Stimulated activated memory B cell treated with anti-CD40 and anti-IgM and Interleukin-4, amounts not matched to agents 10 μg/mL and 1 μg/mL and 100 μg/mL, for 72 hours (primary cell): ENCODE results near the gene PDE6B.
"Not testable (repeated sequence)": the region's sequence is repeated elsewhere in the genome, so short reads cannot be mapped to it uniquely, and the experiment has no call there.

ENCODE experiments used
- ATAC-seq: fragments of 150-1000 bp; cut with Tn5 transposase; 2 replicates; pipeline ENCODE4 v1.10.0; 2021
- H3K27ac Mint-ChIP-seq: one replicate; pipeline ENCODE4 v1.8.0; 2022; ENCODE audit warnings: mild to moderate bottlenecking, mixed read lengths
- H3K27me3 Mint-ChIP-seq: one replicate; pipeline ENCODE4 v1.8.0; 2022; ENCODE audit warnings: mixed read lengths
- H3K36me3 Mint-ChIP-seq: one replicate; pipeline ENCODE4 v1.8.0; 2022; ENCODE audit warnings: mixed read lengths
- H3K4me1 Mint-ChIP-seq: one replicate; pipeline ENCODE4 v1.8.0; 2022; ENCODE audit warnings: mixed read lengths
- H3K4me3 Mint-ChIP-seq: one replicate; pipeline ENCODE4 v1.8.0; 2022; ENCODE audit warnings: mild to moderate bottlenecking, moderate library complexity, mixed read lengths
- H3K9me3 Mint-ChIP-seq: one replicate; pipeline ENCODE4 v1.8.0; 2022; ENCODE audit warnings: mixed read lengths

Gene PDE6B

DNA sequence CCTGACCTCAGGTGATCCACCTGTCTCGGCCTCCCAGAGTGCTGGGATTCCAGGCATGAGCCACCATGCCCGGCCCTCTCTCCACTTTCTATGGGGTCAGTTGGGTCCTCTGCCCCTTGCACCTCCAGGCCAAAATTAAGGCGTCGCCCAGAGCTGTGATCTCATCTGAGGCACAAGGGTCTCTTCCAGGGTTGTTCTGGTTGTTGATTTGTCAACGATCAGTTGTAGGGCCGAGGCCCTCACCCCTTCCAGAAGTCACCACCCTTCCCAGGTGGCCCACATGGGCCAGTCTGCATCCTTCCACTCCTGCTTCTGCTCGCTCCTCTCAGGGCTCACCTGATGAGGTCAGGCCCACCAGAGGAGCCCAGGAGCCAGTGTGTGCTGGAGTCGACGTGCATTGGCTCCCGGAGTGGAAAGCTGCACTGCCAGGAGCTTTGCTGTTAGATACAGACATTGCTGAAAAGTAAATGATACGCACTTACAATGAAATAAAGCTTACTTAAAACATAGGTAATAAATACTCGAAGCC, 35.0 kb upstream of the PDE6B start:
- H3K4me1 Mint-ChIP-seq, result no peaks in the 10 kb centered on the region
- no peak for ATAC-seq
- peaks cover 68% of the 10 kb centered on the region for H3K27me3 Mint-ChIP-seq
- no peak overlapping the region for H3K27ac Mint-ChIP-seq
- peaks cover 20% of the 10 kb centered on the region for H3K9me3 Mint-ChIP-seq
- no peak overlapping the region for H3K4me3 Mint-ChIP-seq
- peaks cover 10% of the 10 kb centered on the region for H3K36me3 Mint-ChIP-seq

DNA sequence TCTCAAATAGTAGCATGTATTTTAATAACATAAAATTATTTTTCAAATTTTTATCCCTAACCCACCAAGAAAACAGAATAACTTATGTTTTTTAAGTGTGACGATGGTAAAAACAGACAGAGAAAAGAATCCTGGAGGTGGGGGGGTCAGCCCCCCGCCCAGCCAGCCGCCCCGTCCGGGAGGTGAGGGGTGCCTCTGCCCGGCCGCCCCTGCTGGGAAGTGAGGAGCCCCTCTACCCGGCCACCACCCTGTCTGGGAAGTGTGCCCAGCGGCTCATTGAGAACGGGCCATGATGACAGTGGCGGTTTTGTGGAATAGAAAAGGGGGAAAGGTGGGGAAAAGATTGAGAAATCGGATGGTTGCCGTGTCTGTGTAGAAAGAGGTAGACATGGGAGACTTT, 33.2 kb upstream of the PDE6B start:
- not testable (repeated sequence) for H3K4me1 Mint-ChIP-seq, H3K4me3 Mint-ChIP-seq, H3K36me3 Mint-ChIP-seq, H3K27ac Mint-ChIP-seq, ATAC-seq
- peaks cover 61% of the 10 kb centered on the region for H3K27me3 Mint-ChIP-seq
- H3K9me3 Mint-ChIP-seq, result peaks cover 32% of the 10 kb centered on the region

DNA sequence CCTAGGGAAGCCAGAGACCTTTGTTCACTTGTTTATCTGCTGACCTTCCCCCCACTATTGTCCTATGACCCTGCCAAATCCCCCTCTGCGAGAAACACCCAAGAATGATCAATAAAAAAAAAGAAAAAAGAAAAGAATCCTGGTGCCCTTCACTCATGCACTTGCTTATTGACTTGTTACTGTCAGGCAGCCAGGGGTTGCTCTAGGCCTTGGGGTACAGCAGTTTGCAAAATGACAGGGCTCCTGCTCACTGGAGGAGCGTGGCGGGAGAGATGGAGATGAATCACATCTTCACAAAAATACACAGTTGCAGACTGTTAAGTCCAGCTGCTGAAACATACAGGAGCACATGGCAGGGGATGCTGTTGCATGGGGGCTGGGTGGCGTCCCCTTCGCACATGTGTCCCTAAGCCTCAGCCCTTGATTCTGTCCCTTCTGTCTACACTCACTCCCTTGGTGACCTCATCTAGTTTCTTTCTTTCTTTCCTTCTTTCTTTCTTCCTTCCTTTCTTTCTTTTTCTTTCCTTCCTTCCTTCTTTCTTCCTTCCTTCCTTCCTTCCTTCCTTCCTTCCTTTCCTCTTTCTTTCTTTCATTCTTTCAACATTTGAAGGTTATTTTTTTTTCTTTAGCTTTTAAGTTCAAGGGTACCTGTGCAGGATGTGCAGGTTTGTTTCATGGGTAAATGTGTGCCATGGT, 32.4 kb upstream of the PDE6B start:
- peaks cover 61% of the 10 kb centered on the region for H3K27me3 Mint-ChIP-seq
- no peak for ATAC-seq

DNA sequence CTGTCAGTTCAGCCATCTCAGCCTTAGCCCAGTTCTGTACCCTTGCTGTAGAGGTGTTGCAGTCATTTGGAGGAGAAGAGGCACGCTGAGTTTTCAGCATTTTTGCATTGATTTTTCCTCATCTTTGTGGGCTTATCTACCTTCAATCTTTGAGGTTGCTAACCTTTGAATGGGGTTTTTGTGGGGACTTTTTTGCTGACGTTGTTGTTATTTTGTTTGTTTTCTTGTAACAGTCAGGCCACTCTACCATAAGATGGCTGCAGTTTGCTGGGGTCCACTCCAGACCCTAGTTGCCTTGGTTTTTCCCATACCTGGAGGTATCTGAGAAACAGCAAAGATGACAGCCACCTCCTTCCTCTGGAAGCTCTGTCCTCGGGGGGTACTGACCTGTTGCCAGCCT, 26.4 kb upstream of the PDE6B start:
- no peak overlapping the region for H3K27ac Mint-ChIP-seq
- H3K9me3 Mint-ChIP-seq, result peaks cover 20% of the 10 kb centered on the region
- H3K27me3 Mint-ChIP-seq, result peaks cover 69% of the 10 kb centered on the region
- no peaks in the 10 kb centered on the region for H3K36me3 Mint-ChIP-seq
- H3K4me1 Mint-ChIP-seq, result peaks cover 3% of the 10 kb centered on the region
- no peak overlapping the region for H3K4me3 Mint-ChIP-seq
- no peak for ATAC-seq

More for the DNA sequence above, 32.4 kb upstream of the PDE6B start:
- H3K9me3 Mint-ChIP-seq, result peaks cover 32% of the 10 kb centered on the region
- no peak overlapping the region for H3K27ac Mint-ChIP-seq
- peaks cover 10% of the 10 kb centered on the region for H3K36me3 Mint-ChIP-seq
- H3K4me3 Mint-ChIP-seq, result no peak overlapping the region
- H3K4me1 Mint-ChIP-seq, result no peaks in the 10 kb centered on the region

DNA sequence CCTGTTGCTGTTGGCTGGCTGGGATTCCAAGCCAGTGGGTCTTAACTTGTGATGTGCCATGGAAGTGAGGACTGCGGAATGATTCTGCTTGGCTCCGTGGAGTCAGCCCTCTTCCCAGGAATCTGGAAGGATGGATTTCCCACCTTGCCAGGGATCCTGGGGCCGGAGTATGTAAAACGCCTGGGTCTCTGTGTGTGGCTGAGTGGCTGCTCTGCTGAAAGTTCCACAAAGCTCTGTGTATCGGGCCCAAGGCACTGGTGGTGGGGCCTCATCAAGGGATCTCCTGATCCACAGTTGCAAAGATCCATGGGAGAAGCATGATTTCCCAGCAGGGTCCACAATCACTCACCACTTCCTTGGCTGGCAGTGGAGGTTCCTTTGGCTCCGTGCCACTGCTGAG, 25.2 kb upstream of the PDE6B start:
- Mint-ChIP-seq H3K4me1 (peaks cover 6% of the 10 kb centered on the region), H3K27ac (no peak overlapping the region), H3K9me3 (peaks cover 15% of the 10 kb centered on the region), H3K27me3 (peaks cover 75% of the 10 kb centered on the region), H3K4me3 (no peak overlapping the region), H3K36me3 (no peaks in the 10 kb centered on the region)
- ATAC-seq, result no peak

DNA sequence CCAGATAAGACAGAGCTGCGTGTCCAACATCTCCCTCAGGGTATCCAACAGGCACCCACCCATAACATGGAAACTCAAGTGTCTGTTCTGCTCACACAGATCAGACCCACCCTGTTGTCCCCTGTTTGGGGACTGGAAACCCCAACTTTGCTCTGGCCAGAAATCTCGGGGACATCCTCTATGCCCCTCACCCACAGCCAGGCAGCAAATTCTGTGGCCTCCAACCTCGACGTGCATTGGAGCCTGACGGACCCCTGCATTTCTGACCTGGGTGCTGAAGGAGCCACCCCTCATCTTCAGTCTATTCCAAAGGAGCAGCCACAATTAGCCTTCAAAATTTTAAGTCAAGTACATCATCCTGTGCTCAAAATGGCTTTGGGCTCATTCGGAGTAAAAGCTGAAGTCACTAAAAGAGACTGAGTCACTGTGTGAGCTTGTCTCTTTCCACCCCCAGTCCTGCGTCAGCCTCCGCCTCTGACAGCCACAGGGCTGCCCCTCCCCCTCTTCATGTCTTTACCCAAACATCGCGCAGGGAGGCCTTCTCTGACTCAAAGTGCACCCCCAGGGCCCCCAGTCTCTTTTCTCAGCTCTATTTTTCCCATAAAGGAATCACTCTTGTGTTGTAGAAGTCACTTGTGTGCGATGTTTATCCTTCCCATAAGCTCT, 24.4 kb upstream of the PDE6B start:
- Mint-ChIP-seq H3K4me1 (peaks cover 6% of the 10 kb centered on the region), H3K27ac (no peak overlapping the region), H3K36me3 (no peaks in the 10 kb centered on the region), H3K4me3 (no peak overlapping the region), H3K9me3 (peaks cover 13% of the 10 kb centered on the region), H3K27me3 (peaks cover 82% of the 10 kb centered on the region)
- no peak for ATAC-seq

DNA sequence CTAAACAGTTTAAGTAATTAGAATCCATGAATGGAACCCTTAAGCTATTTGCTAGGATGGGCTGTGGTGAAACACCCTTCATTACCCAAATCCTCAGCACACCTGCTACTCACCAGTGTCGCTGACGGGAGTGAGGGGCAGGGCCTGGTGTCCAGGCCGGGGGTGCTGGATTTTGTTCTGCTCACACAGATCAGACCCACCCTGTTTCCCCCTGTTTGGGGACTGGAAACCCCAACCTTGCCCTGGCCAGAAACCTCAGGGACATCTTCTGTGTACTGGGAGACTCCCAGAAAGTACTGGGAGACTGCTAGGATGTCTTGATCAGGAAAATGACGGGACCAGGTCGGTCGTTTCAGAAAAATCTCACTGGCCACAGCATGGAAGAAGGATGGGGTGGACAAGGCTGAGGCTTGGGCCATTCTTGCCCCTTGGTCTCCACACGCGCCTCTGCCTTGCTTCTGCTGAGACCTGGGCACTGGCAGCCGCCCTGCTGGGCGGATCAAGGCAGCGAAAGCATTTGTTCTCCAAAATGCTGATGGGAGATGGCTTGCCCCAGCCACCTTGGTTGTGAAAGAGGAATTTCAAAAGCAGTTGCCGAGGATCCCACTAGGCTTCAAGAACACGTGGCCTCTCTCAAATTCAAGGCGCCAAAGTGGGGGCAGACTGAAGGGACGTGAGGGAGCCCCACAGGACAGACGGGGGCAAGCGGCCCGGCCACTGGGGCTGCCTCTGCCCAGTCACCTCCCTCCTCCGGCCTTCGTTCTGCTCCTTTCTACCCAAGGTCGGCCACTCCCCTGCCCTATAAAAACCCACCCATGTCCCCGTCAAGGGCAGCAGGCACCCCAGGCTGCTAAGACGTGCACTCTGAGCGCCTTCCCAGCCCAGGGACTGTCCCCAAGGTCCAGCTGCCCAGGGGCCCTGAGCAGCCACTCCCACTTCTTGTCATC, 23.5 kb upstream of the PDE6B start:
- H3K36me3 Mint-ChIP-seq, result no peaks in the 10 kb centered on the region

DNA sequence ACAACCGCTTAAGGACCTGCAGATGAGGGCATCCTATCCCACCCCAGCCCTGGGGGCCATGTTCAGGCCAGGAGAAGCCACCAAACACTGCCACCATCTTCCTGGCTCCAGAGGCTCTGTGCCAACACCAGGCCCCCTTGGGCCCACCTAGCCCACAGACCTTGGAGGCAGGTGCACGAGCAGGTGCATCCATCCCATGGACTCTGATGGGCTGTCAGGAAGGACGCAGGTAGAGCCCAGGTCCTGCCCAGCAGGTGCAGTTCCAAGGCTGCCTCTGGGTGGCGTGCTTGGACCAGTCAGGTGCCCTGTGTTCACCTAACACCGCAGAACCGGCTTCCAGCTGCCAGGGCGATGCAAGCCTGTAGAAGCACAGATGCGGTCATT, 22.8 kb upstream of the PDE6B start:
- H3K27me3 Mint-ChIP-seq, result peaks cover 68% of the 10 kb centered on the region
- H3K27ac Mint-ChIP-seq, result no peak overlapping the region
- no peak for ATAC-seq
- H3K4me1 Mint-ChIP-seq, result peaks cover 6% of the 10 kb centered on the region
- no peak overlapping the region for H3K4me3 Mint-ChIP-seq
- H3K9me3 Mint-ChIP-seq, result peaks cover 7% of the 10 kb centered on the region
- H3K36me3 Mint-ChIP-seq, result no peaks in the 10 kb centered on the region

More for the DNA sequence above, 23.5 kb upstream of the PDE6B start:
- Mint-ChIP-seq H3K9me3 (peaks cover 7% of the 10 kb centered on the region), H3K27ac (no peak overlapping the region), H3K27me3 (peaks cover 75% of the 10 kb centered on the region), H3K4me1 (peaks cover 6% of the 10 kb centered on the region), H3K4me3 (no peak overlapping the region)
- ATAC-seq, result no peak

DNA sequence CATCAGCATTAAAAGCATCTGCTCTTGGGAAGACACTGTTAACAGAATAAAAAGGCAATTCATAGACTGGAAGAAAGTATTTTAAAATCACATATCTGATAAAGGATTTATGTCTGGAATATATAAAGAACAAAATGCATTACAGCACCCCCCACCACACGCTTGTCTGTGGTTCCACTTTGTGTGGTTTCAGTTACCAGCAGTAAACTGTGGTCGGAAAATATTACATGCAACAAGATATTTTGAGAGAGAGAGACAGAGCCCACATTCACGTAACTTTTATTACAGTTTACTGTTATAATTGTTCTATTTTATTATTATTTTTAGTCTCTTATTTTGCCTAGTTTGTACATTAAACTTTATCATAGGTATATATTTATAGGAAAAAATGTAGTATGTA, 21.2 kb upstream of the PDE6B start:
- ATAC-seq, result no peak
- H3K4me3 Mint-ChIP-seq, result no peak overlapping the region

DNA sequence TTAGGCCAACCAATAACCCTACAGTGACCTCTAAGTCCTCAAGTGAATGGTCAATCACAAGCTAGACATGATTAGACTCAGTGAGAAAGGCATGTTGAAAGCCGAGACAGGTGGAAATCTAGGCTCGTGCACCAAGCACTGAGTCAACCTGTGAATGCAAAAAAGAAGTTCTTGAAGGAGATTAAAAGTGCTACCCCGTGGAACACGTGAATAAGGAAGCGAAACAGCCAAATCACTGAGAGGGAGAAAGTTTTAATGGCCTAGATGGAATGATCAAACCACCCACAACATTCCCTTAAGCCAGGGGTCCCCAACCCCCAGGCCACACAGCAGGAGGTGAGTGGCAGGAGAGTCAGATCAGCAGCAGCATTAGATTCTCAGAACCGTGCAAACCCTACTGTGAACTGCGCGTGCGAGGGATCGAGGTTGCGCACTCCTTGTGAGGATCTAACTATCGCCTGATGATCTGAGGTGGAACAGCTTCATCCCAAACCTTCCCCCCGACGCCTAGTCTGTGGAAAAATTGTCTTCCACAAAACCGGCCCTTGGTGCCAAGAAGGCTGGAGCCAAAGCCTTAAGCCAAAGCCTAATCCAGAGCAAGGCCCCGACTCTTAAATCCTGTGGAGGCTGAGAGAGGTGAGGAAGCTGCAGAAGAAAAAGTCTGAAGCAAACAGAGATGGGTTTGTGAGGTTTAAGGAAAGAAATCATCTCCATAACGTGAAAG, 19.5 kb upstream of the PDE6B start:
- Mint-ChIP-seq H3K36me3 (no peaks in the 10 kb centered on the region), H3K9me3 (peaks cover 11% of the 10 kb centered on the region), H3K4me3 (no peak overlapping the region), H3K4me1 (peaks cover 6% of the 10 kb centered on the region), H3K27ac (no peak overlapping the region), H3K27me3 (peaks cover 65% of the 10 kb centered on the region)
- ATAC-seq, result no peak

More for the DNA sequence above, 21.2 kb upstream of the PDE6B start:
- Mint-ChIP-seq H3K9me3 (peaks cover 7% of the 10 kb centered on the region), H3K4me1 (peaks cover 6% of the 10 kb centered on the region), H3K27me3 (peaks cover 58% of the 10 kb centered on the region), H3K36me3 (no peaks in the 10 kb centered on the region), H3K27ac (no peak overlapping the region)

DNA sequence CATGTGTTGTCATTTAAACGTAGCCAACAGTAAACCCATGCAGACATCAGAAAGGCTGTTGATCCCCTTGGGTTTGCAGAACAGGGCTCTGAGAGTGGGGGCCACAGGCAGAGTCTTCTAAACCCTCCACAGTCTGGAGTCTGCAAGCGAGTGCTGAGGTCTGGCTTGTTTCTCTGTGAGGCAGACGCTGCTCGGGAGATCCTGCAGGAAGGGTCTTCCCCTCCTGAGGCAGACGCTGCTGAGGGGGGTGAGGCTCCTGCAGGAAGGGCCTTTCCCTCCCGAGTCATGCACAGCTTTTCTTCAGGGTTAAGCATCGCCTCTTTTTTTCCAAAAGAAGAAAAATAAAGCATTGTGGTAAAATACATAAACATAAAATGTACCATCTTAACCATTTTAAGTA, 17.1 kb upstream of the PDE6B start:
- Mint-ChIP-seq H3K27ac (no peak overlapping the region), H3K36me3 (no peaks in the 10 kb centered on the region), H3K4me1 (peaks cover 6% of the 10 kb centered on the region), H3K9me3 (peaks cover 11% of the 10 kb centered on the region), H3K4me3 (no peak overlapping the region), H3K27me3 (peaks cover 45% of the 10 kb centered on the region)
- no peak for ATAC-seq

DNA sequence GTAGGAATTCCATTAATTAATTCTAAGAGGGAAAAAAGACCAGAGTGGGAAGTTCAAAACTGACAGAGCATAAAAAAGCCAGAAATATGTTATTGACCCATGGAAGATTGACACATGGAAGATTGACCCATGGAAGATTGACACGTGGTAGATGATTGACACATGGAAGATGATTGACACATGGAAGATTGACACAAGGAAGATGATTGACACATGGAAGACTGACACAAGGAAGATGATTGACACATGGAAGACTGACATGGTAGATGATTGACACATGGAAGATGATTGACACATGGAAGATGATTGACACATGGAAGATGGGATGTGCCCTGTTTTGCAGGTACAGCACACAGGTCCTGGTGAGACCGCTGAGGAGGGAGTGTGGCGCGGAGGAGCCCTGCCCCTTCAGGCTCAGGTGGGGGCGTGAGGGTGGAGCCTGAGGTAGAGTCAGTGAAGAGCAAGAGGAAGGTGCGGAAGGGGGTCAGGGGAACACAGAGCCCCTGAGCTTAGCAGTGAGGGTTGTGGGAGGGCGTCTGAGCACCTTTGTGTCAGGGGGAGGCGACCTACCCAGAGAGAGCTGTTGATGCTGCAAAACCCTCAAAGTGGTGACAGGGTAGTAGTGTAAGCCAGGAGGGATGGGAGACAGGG, 15.8 kb upstream of the PDE6B start:
- no peak overlapping the region for H3K27ac Mint-ChIP-seq
- ATAC-seq, result no peak
- no peak overlapping the region for H3K4me3 Mint-ChIP-seq
- peaks cover 39% of the 10 kb centered on the region for H3K27me3 Mint-ChIP-seq
- H3K4me1 Mint-ChIP-seq, result no peaks in the 10 kb centered on the region
- no peaks in the 10 kb centered on the region for H3K36me3 Mint-ChIP-seq
- H3K9me3 Mint-ChIP-seq, result peaks cover 12% of the 10 kb centered on the region

DNA sequence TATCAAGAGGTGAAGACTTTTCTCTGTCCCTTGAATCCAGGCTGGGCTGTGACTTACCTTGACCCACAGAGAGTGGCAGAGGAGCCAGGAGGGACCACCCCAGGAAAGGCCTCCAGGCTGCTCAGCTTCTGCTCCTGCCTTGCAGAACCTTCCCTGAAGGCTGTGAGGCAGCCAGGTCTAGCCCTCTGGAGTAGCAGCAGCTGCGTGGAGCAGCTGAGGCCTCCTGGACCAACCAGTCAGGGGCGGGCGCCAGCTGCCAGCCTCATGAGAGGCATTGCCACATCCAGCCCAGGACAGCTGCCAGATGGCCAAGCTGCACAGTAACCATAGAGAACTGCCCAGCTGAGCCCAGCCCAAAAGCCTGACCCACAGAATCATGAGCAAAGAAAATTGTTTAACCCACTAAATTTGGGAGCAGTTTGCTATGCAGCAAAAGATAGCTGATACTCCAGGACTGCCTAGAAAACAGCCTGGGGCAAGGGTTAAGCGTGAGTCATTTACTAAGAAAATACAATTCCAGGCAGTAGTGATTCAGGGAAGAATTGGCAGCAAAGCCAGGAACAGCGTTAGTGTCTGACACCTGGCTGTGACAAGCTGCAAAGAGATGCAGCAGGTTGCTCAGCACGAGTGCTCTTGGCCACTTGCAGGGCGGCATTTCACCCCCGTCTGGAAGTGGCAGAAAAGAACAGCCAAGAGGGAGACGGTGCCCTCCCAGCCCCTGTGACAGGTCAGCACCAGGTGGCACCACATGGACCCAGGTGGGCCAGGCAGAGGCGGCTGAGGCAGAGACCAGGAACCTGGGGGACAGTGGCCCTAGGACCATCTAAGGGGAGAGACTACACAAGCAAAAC, 14.7 kb upstream of the PDE6B start:
- H3K36me3 Mint-ChIP-seq, result no peaks in the 10 kb centered on the region
- H3K4me1 Mint-ChIP-seq, result no peaks in the 10 kb centered on the region
- H3K9me3 Mint-ChIP-seq, result peaks cover 8% of the 10 kb centered on the region
- peaks cover 35% of the 10 kb centered on the region for H3K27me3 Mint-ChIP-seq
- no peak overlapping the region for H3K27ac Mint-ChIP-seq
- no peak overlapping the region for H3K4me3 Mint-ChIP-seq
- no peak for ATAC-seq
